Ovary (tissue), 9 donors: ENCODE data around the gene ULBP1. TPM values are rescaled to one million over a fixed set of nuclear protein-coding genes. Genes with fewer than 3 reads are reported as not detected.

Experiments used
- DNase-seq, 5 donors: peaks; one replicate each; pipeline ENCODE4 v3.0.0-alpha.2; 2019 to 2020
- H3K27ac ChIP-seq, 2 donors: fragments of 200-600 bp; one replicate each; pipeline versions ENCODE4 v1.5.1 to v1.8.0; 2019 to 2022
- H3K27me3 ChIP-seq: fragments of 200-600 bp; one replicate; pipeline ENCODE4 v1.8.0; 2022
- H3K36me3 ChIP-seq: fragments of 200-600 bp; sonication (generic); one replicate; pipeline ENCODE4 v1.5.1; 2019
- H3K4me1 ChIP-seq: one replicate; pipeline ENCODE4 v1.8.1; 2013; ENCODE audit warnings: mild to moderate bottlenecking, moderate library complexity; ENCODE audit not compliant: insufficient read depth
- H3K4me3 ChIP-seq: fragments of 200-600 bp; sonication (generic); one replicate; pipeline ENCODE4 v1.5.1; 2017
- H3K9me3 ChIP-seq, 2 donors: fragments of 200-600 bp in 1 of 2; sonication (generic) in 1 of 2; one replicate each; pipeline versions ENCODE4 v1.5.1 to v1.8.1; 2013 to 2019; ENCODE audit warnings: mild to moderate bottlenecking in 1 of 2, moderate library complexity in 1 of 2
- EP300 ChIP-seq: sonication (generic); formaldehyde crosslinking; IDR thresholded peaks from one replicate; pipeline ENCODE4 v1.6.1; 2017; ENCODE audit warnings: antibody characterized with exemption
- POLR2A ChIP-seq: fragments of 450-650 bp; IDR thresholded peaks from one replicate; pipeline ENCODE4 v1.6.1; 2017; ENCODE audit warnings: antibody characterized with exemption, mild to moderate bottlenecking, moderate library complexity
- WGBS, 3 donors: extraction: QIAGEN DNeasy Blood & Tissue Kit in 1 of 3; methylation state at CpG; one replicate each; pipeline versions ENCODE4 v1.1.5 to v1.1.7; 2013 to 2017; 5-methylcytosine and 5-hydroxymethylcytosine counted together
- intact Hi-C, 4 donors: fragments of 100-400 bp; cut with DNase I; formaldehyde crosslinking; loops; one replicate each; pipeline versions ENCODE4 v1.11.0 to v1.15.1; 2022 to 2023
- polyA plus RNA-seq, 2 donors: library from polyadenylated mRNA; stranded (reverse); fragments of 200-250 nt in 1 of 2; fragments of 350-450 nt in 1 of 2; fragmentation: Illumina TruSeq in 1 of 2; extraction: RNeasy Lipid Tissue Mini Kit (QIAGEN cat#74804) in 1 of 2; gene quantifications; one replicate each; pipeline ENCODE4 v1.2.3, GENCODE V29; 2013 to 2014
- total RNA-seq, 7 donors: library from RNA; depleted of rRNA in 2 of 7; stranded (reverse); fragments of >200 nt in 2 of 7; fragmentation: NEBNext Ultra II Directional in 3 of 7; extraction: Animal tissue kit (Norgen Biotek cat#: 25700) in 3 of 7; gene quantifications; one replicate each; pipeline versions ENCODE4 v1.1.0 to v1.2.4, GENCODE V29; 2016 to 2023
- TF ChIP-seq, protein P1 (sequence below), 3 donors: fragments of 450-650 bp in 2 of 3; fragments of 200-600 bp in 1 of 3; IDR thresholded peaks; one replicate each; pipeline versions ENCODE4 v1.5.1 to v1.8.0; 2016 to 2022; ENCODE audit warnings: antibody characterized with exemption in 3 of 3, mild to moderate bottlenecking in 1 of 3
- donor health status: DM: no; HTN: no; CAD: no; lungs with moderate emphysema.
- donor health status: DM: no; HTN: no; CAD: no.
- donor health status: Bipolar disorder and iron deficiency.
- donor health status: DM: yes; HTN: yes; CAD: no.
- donor health status: DM: no; HTN: no; CAD: no.
- donor health status: DM: yes; HTN: yes; CAD: no.

The ULBP1 gene
- total and polyA plus RNA-seq, 9 donors, result 0.02 to 7.7 (median 0.09) TPM; not detected in 3

GRCh38 chr6:149985481-149985937 lies 21.8 kb downstream of the ULBP1 start:
- intact Hi-C loops, result no loop called here
- H3K27me3 ChIP-seq, result no peaks in the 10 kb centered on the region
- H3K27ac ChIP-seq, result no peak overlapping the region
- TF ChIP-seq POLR2A (no peak), EP300 (no peak)
- WGBS, 3 donors, result 29 to 41% (median 31%) methylated on average over 5 of the region's 5 CpGs
- peaks cover 0 to 6% of the 10 kb centered on the region in 2 donors for H3K9me3 ChIP-seq
- no peak for DNase-seq
- no peak overlapping the region for H3K4me3 ChIP-seq
- no peaks in the 10 kb centered on the region for H3K36me3 ChIP-seq
- peaks cover 2% of the 10 kb centered on the region for H3K4me1 ChIP-seq

GRCh38 chr6:149987602-149988107 lies 23.9 kb downstream of the ULBP1 start:
- WGBS, 3 donors, result 50 to 58% (median 57%) methylated on average over 2 of the region's 2 CpGs
- intact Hi-C loops, result no loop called here
- peaks cover under 1% of the 10 kb centered on the region for H3K27me3 ChIP-seq
- H3K27ac ChIP-seq, result no peak overlapping the region
- H3K4me3 ChIP-seq, result no peak overlapping the region
- DNase-seq, result no peak
- H3K9me3 ChIP-seq, result peaks cover 0 to 6% of the 10 kb centered on the region in 2 donors
- H3K4me1 ChIP-seq, result peaks cover 4% of the 10 kb centered on the region
- H3K36me3 ChIP-seq, result no peaks in the 10 kb centered on the region
- TF ChIP-seq POLR2A (no peak), EP300 (no peak)
- TF ChIP-seq, protein P1, sequence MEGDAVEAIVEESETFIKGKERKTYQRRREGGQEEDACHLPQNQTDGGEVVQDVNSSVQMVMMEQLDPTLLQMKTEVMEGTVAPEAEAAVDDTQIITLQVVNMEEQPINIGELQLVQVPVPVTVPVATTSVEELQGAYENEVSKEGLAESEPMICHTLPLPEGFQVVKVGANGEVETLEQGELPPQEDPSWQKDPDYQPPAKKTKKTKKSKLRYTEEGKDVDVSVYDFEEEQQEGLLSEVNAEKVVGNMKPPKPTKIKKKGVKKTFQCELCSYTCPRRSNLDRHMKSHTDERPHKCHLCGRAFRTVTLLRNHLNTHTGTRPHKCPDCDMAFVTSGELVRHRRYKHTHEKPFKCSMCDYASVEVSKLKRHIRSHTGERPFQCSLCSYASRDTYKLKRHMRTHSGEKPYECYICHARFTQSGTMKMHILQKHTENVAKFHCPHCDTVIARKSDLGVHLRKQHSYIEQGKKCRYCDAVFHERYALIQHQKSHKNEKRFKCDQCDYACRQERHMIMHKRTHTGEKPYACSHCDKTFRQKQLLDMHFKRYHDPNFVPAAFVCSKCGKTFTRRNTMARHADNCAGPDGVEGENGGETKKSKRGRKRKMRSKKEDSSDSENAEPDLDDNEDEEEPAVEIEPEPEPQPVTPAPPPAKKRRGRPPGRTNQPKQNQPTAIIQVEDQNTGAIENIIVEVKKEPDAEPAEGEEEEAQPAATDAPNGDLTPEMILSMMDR (IDR thresholded peaks at IDR 0.05), result no peak

DNA sequence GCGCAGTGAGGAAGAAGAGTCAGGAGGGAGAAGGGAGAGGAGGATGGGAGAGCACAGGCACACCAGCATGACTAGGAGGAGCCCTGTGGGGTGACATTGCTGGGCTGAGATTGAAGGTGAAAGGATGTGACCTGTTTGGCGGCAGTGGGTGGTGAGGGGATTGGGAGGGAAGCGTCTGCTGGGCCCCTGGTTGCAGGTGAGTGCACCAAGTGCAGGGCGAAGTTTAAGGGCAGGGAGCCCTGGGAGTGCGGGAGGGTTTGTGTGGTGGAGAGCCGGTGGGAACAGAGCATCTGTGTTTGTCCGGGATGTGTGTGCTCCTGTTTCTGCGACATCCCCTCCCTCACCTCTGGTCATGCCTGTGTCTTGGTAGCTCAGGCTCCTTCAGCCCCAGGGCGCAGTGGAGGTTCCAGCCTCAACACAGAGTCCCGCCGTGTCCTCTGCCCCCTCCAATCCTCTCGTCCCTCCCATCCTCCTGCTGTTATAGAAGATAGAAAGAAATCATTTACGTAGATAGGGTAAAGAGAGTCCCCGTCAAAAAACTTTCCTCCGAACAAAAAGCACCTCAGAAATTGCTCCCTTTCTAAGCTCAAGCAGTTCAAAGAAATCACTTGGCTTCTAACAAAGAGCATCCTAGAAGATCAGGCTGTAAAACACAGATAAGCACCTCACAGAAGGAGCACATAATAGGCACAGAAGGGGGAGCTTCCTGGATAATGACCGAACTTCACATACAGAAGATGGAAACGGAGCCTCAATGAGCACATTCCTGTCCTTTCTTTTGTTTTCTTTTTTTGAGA lies 25.0 kb downstream of the ULBP1 start:
- Histone ChIP-seq H3K27ac (no peak overlapping the region), H3K4me1 (peaks cover 4% of the 10 kb centered on the region), H3K4me3 (no peak overlapping the region), H3K9me3 (peaks cover 0 to 6% of the 10 kb centered on the region in 2 donors), H3K36me3 (no peaks in the 10 kb centered on the region), H3K27me3 (peaks cover 2% of the 10 kb centered on the region)
- TF ChIP-seq POLR2A, result no peak
- TF ChIP-seq EP300, result no peak
- TF ChIP-seq, protein P1 (IDR thresholded peaks at IDR 0.05), result no peak
- intact Hi-C loops, result no loop called here
- 4 to 10% (median 5%) methylated on average over 17 of the region's 17 CpGs for WGBS, 3 donors
- no peak for DNase-seq

DNA sequence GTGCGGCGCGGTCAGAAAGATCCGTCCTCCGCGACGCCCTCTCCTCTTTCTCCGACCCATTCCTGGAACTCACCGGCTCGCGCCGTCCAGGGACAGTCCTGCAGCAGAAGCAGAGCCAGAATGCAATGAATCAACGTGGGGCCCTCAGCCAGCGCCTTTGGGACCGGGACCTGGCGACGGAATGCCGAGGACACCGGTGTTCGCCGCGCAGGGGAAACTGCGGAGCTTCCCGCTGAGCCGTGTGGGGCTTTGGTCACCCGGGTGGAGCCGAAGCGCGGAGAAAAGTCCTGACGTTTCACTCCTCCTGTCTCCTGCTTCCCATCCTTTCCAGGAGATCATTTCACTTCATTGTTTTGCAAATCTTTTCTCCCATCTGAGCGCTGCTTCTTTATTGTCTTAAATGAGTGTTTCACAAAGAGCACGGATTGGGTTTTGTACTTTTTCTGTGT lies 26.5 kb downstream of the ULBP1 start:
- Histone ChIP-seq H3K9me3 (peaks cover 0 to 6% of the 10 kb centered on the region in 2 donors), H3K36me3 (no peaks in the 10 kb centered on the region), H3K27me3 (peaks cover 2% of the 10 kb centered on the region), H3K4me3 (no peak overlapping the region), H3K27ac (no peak overlapping the region), H3K4me1 (peaks cover 4% of the 10 kb centered on the region)
- 2 to 4% (median 2%) methylated on average over 32 of the region's 32 CpGs for WGBS, 3 donors
- intact Hi-C loops, result no loop called here
- TF ChIP-seq, protein P1 (IDR thresholded peaks at IDR 0.05), result no peak
- TF ChIP-seq POLR2A (no peak), EP300 (no peak)
- no peak for DNase-seq
